Measurements from ENCODE around the gene KAT7.

DNA sequence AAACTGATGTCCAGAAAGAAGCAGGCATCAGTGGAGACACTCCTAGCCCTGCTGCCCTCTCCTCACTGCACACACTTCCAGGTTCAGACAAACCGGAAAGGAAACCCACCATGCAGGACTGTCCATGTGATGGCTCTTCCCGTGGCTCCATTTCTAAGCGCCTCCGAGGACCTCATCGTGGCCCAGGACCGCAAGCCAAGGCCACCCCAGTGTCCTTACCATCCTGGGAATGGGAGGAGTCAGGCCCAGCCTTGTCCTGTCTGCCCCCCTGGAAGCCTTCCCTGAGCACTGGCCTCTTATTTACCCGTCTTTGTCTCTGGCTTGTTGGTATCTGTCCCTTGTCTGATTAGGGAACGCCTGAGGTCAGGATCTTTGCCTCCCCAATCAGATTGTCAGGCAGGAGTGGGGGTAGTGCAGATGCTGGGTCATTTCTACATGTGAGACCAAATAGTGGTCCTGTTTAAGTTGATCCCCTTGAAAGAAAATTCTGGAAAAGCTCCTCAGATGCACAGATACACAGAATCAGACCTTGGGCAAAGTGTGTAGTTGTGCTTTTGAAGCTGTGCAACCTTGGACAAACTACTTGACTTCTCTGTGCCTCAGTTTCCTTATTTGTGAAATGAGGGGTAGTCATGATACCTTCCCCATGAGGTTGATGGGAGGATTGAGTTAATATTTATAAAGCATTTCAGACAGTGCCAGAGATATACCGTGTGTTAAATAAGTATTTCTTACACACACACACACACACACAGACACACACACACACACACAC is 58.6 kb downstream of the KAT7 start:
- TF ChIP-seq POLR2AphosphoS5 (IDR thresholded peaks at IDR 0.05) (no peak), EZH2 (IDR thresholded peaks at IDR 0.05; ENCODE audit: borderline replicate concordance, insufficient read depth, low read length, poor library complexity, severe bottlenecking) (no peak), SMC3 (conservative IDR thresholded peaks at IDR 0.05; ENCODE audit: poor library complexity) (no peak), EP300 (conservative IDR thresholded peaks at IDR 0.05; ENCODE audit: poor library complexity, severe bottlenecking) (no peak), MXI1 (conservative IDR thresholded peaks at IDR 0.05; ENCODE audit: poor library complexity, severe bottlenecking) (no peak), RAD21 (conservative IDR thresholded peaks at IDR 0.05) (no peak), TAF1 (IDR thresholded peaks at IDR 0.05; ENCODE audit: low read depth) (no peak)
- TF ChIP-seq, protein P1, sequence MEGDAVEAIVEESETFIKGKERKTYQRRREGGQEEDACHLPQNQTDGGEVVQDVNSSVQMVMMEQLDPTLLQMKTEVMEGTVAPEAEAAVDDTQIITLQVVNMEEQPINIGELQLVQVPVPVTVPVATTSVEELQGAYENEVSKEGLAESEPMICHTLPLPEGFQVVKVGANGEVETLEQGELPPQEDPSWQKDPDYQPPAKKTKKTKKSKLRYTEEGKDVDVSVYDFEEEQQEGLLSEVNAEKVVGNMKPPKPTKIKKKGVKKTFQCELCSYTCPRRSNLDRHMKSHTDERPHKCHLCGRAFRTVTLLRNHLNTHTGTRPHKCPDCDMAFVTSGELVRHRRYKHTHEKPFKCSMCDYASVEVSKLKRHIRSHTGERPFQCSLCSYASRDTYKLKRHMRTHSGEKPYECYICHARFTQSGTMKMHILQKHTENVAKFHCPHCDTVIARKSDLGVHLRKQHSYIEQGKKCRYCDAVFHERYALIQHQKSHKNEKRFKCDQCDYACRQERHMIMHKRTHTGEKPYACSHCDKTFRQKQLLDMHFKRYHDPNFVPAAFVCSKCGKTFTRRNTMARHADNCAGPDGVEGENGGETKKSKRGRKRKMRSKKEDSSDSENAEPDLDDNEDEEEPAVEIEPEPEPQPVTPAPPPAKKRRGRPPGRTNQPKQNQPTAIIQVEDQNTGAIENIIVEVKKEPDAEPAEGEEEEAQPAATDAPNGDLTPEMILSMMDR (IDR thresholded peaks at IDR 0.05; ENCODE audit: poor library complexity, severe bottlenecking) = no peak
- TF ChIP-seq, protein P2, sequence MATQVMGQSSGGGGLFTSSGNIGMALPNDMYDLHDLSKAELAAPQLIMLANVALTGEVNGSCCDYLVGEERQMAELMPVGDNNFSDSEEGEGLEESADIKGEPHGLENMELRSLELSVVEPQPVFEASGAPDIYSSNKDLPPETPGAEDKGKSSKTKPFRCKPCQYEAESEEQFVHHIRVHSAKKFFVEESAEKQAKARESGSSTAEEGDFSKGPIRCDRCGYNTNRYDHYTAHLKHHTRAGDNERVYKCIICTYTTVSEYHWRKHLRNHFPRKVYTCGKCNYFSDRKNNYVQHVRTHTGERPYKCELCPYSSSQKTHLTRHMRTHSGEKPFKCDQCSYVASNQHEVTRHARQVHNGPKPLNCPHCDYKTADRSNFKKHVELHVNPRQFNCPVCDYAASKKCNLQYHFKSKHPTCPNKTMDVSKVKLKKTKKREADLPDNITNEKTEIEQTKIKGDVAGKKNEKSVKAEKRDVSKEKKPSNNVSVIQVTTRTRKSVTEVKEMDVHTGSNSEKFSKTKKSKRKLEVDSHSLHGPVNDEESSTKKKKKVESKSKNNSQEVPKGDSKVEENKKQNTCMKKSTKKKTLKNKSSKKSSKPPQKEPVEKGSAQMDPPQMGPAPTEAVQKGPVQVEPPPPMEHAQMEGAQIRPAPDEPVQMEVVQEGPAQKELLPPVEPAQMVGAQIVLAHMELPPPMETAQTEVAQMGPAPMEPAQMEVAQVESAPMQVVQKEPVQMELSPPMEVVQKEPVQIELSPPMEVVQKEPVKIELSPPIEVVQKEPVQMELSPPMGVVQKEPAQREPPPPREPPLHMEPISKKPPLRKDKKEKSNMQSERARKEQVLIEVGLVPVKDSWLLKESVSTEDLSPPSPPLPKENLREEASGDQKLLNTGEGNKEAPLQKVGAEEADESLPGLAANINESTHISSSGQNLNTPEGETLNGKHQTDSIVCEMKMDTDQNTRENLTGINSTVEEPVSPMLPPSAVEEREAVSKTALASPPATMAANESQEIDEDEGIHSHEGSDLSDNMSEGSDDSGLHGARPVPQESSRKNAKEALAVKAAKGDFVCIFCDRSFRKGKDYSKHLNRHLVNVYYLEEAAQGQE (IDR thresholded peaks at IDR 0.05; ENCODE audit: borderline replicate concordance) = no peak
